Liver (tissue), 3 donors: Measurements from ENCODE around the gene ST8SIA5.

ENCODE experiments used
- ATF3 ChIP-seq: IDR thresholded peaks from 2 replicates; pipeline ENCODE4 v1.6.1; 2016; ENCODE audit warnings: antibody characterized with exemption
- CTCF ChIP-seq: fragments of 150-350 bp; IDR thresholded peaks from 2 replicates; pipeline ENCODE4 v1.5.1; 2017; ENCODE audit warnings: improper control_type of control experiment, low read depth, low read length; ENCODE audit not compliant: missing input control
- TAF1 ChIP-seq: conservative IDR thresholded peaks from 2 replicates; pipeline ENCODE4 v1.6.1; 2016; ENCODE audit warnings: antibody characterized with exemption, mild to moderate bottlenecking
- donor health status: healthy.
- donor health status: healthy.

- TF ChIP-seq CTCF = no peak
- TF ChIP-seq ATF3 = no peak
- TF ChIP-seq TAF1 = no peak
Observed at GRCh38 chr18:46756559-46757201, at the start of gene ST8SIA5.
